KOPT-K1 (cell line): Measurements from ENCODE around the gene TKFC.
A peak's percentile ranks its signal among the peaks of the same experiment; 100 is the strongest.

Experiments
- H3K27ac ChIP-seq: fragments of 200-600 bp; sonication (generic); 2 replicates; pipeline ENCODE4 v1.5.1; 2016; ENCODE audit warnings: antibody characterized with exemption, mild to moderate bottlenecking, low read depth, low read length; ENCODE audit not compliant: poor library complexity, severe bottlenecking
- H3K36me3 ChIP-seq: fragments of 200-600 bp; sonication (generic); 2 replicates; pipeline ENCODE4 v1.5.1; 2017; ENCODE audit warnings: antibody characterized with exemption, mild to moderate bottlenecking, low read length, moderate library complexity; ENCODE audit not compliant: insufficient read depth
- H3K9me3 ChIP-seq: fragments of 200-600 bp; sonication (generic); 2 replicates; pipeline ENCODE4 v1.5.1; 2017; ENCODE audit warnings: antibody characterized with exemption, low read length, mild to moderate bottlenecking; ENCODE audit not compliant: insufficient read depth, poor library complexity, severe bottlenecking

TKFC gene

GRCh38 chr11:61305417-61305816, 27.6 kb upstream of the TKFC start:
- Histone ChIP-seq H3K36me3 (peaks cover 100% of the 10 kb centered on the region), H3K9me3 (no peaks in the 10 kb centered on the region)

GRCh38 chr11:61306221-61306620, 26.8 kb upstream of the TKFC start:
- Histone ChIP-seq H3K9me3 (no peaks in the 10 kb centered on the region), H3K27ac (no peak overlapping the region), H3K36me3 (peaks cover 100% of the 10 kb centered on the region)

More at GRCh38 chr11:61305417-61305816, 27.6 kb upstream of the TKFC start:
- no peak overlapping the region for H3K27ac ChIP-seq

GRCh38 chr11:61307354-61307753, 25.7 kb upstream of the TKFC start:
- Histone ChIP-seq H3K36me3 (peaks cover 100% of the 10 kb centered on the region), H3K9me3 (no peaks in the 10 kb centered on the region), H3K27ac (no peak overlapping the region)

GRCh38 chr11:61309141-61309540, 23.9 kb upstream of the TKFC start:
- H3K27ac ChIP-seq: no peak overlapping the region
- H3K9me3 ChIP-seq: no peaks in the 10 kb centered on the region
- peaks cover 100% of the 10 kb centered on the region for H3K36me3 ChIP-seq

- Histone ChIP-seq H3K27ac (no peak overlapping the region), H3K9me3 (no peaks in the 10 kb centered on the region), H3K36me3 (peaks cover 100% of the 10 kb centered on the region)
Measured at GRCh38 chr11:61309739-61310138, 23.3 kb upstream of the TKFC start.

- Histone ChIP-seq H3K36me3 (peaks cover 100% of the 10 kb centered on the region), H3K9me3 (no peaks in the 10 kb centered on the region)
Measured at GRCh38 chr11:61310749-61311148, 22.3 kb upstream of the TKFC start.

GRCh38 chr11:61315260-61315659, 17.8 kb upstream of the TKFC start:
- no peaks in the 10 kb centered on the region for H3K9me3 ChIP-seq
- no peak overlapping the region for H3K27ac ChIP-seq
- peaks cover 98% of the 10 kb centered on the region for H3K36me3 ChIP-seq

More at GRCh38 chr11:61310749-61311148, 22.3 kb upstream of the TKFC start:
- H3K27ac ChIP-seq: no peak overlapping the region

- Histone ChIP-seq H3K36me3 (peaks cover 100% of the 10 kb centered on the region), H3K9me3 (no peaks in the 10 kb centered on the region), H3K27ac (no peak overlapping the region)
Measured at GRCh38 chr11:61325649-61326414, 7.2 kb upstream of the TKFC start.

GRCh38 chr11:61327669-61328071, 5.4 kb upstream of the TKFC start:
- Histone ChIP-seq H3K9me3 (no peaks in the 10 kb centered on the region), H3K27ac (no peak overlapping the region), H3K36me3 (peaks cover 89% of the 10 kb centered on the region)

GRCh38 chr11:61328351-61328750, 4.7 kb upstream of the TKFC start:
- H3K9me3 ChIP-seq: no peaks in the 10 kb centered on the region
- no peak overlapping the region for H3K27ac ChIP-seq
- H3K36me3 ChIP-seq: peaks cover 82% of the 10 kb centered on the region

- Histone ChIP-seq H3K36me3 (peaks cover 67% of the 10 kb centered on the region), H3K9me3 (no peaks in the 10 kb centered on the region), H3K27ac (no peak overlapping the region)
Measured at GRCh38 chr11:61329871-61330270, 3.2 kb upstream of the TKFC start.

GRCh38 chr11:61331651-61332050, 1.4 kb upstream of the TKFC start:
- peak overlapping the region; percentile 84 for H3K27ac ChIP-seq
- H3K9me3 ChIP-seq: no peaks in the 10 kb centered on the region
- H3K36me3 ChIP-seq: peaks cover 49% of the 10 kb centered on the region

GRCh38 chr11:61332281-61332796, 689 bp upstream of the TKFC start:
- H3K36me3 ChIP-seq: peaks cover 42% of the 10 kb centered on the region
- H3K27ac ChIP-seq: peak overlapping the region; percentile 84
- H3K9me3 ChIP-seq: no peaks in the 10 kb centered on the region

GRCh38 chr11:61333550-61334433, 764 bp downstream of the TKFC start:
- Histone ChIP-seq H3K36me3 (peaks cover 27% of the 10 kb centered on the region), H3K27ac (peak overlapping the region; percentile 84), H3K9me3 (no peaks in the 10 kb centered on the region)
